Stomach (tissue), 4 donors: ENCODE measurements around the gene AAMDC.
A peak's percentile ranks its signal among the peaks of the same experiment; 100 is the strongest.

ENCODE experiments used
- CTCF ChIP-seq, 7 experiments: fragments of 450-650 bp in 4 of 7; fragments of 200-600 bp in 3 of 7; sonication (generic) in 3 of 7; IDR thresholded peaks; one replicate each; pipeline ENCODE4 v1.5.1; 2016 to 2019; ENCODE audit warnings: antibody characterized with exemption in 7 of 7, control low read depth in 2 of 7, mild to moderate bottlenecking in 1 of 7
- EP300 ChIP-seq: sonication (generic); formaldehyde crosslinking; IDR thresholded peaks from one replicate; pipeline ENCODE4 v1.6.1; 2017; ENCODE audit warnings: antibody characterized with exemption
- POLR2A ChIP-seq, 4 donors: fragments of 450-650 bp; IDR thresholded peaks; one replicate each; pipeline ENCODE4 v1.6.1; 2016; ENCODE audit warnings: antibody characterized with exemption in 4 of 4, control low read depth in 2 of 4, mild to moderate bottlenecking in 1 of 4, moderate library complexity in 1 of 4
- POLR2AphosphoS5 ChIP-seq, 3 donors: sonication (generic); formaldehyde crosslinking; IDR thresholded peaks; one replicate each; pipeline ENCODE4 v1.6.1; 2016; ENCODE audit warnings: antibody characterized with exemption in 3 of 3

- peak in 2 of 3 donors; percentile 13 to 54 for TF ChIP-seq POLR2AphosphoS5 (IDR thresholded peaks at IDR 0.05)
- TF ChIP-seq POLR2A (IDR thresholded peaks at IDR 0.05): no peak
- no peak for TF ChIP-seq CTCF (IDR thresholded peaks at IDR 0.05)
- TF ChIP-seq EP300: no peak
Measured at GRCh38 chr11:77823775-77824174, 2.8 kb downstream of the AAMDC start.
